Omental fat pad (tissue), 4 donors: Measurements from ENCODE around the gene CDC37L1. TPM values are rescaled to one million over a fixed set of nuclear protein-coding genes. Genes with fewer than 3 reads are reported as not detected.

Experiments
- ATAC-seq: fragments of 150-250 bp; one replicate; pipeline ENCODE4 v1.9.1; 2016; ENCODE audit warnings: mild to moderate bottlenecking, moderate library complexity; ENCODE audit not compliant: low FRiP score
- DNase-seq: peaks from one replicate; pipeline ENCODE4 v3.0.0-alpha.2; 2019; ENCODE audit warnings: low spot score
- CTCF ChIP-seq, 3 donors: fragments of 450-650 bp; IDR thresholded peaks; one replicate each; pipeline ENCODE4 v1.5.1; 2016 to 2017; ENCODE audit warnings: antibody characterized with exemption in 3 of 3, mild to moderate bottlenecking in 3 of 3, moderate library complexity in 2 of 3
- total RNA-seq, 4 donors: library from RNA; depleted of rRNA; stranded (reverse); fragments of >200 nt; gene quantifications; one replicate each; pipeline ENCODE4 v1.1.0, GENCODE V29; 2016

The CDC37L1 gene
- total RNA-seq, 4 donors from 2014 or later = 26.3 to 46.1 (median 31.2) TPM

GRCh38 chr9:4662108-4662988 lies 17.0 kb upstream of the CDC37L1 start, which contains the start of gene PLPP6:
PLPP6 (plus strand) TSS chr9:4662294; CDS start chr9:4662376, 82 bp downstream.
- TF ChIP-seq CTCF (IDR thresholded peaks at IDR 0.05) = no peak
- ATAC-seq = peak; percentile 93
- peak; percentile 61 for DNase-seq

- ATAC-seq (no peak), DNase-seq (no peak)
- TF ChIP-seq CTCF (IDR thresholded peaks at IDR 0.05) = no peak
These were observed 16.2 kb upstream of the CDC37L1 start for GRCh38 chr9:4662989-4663792.

- TF ChIP-seq CTCF (IDR thresholded peaks at IDR 0.05) = no peak
- DNase-seq (no peak), ATAC-seq (no peak)
These were observed 15.4 kb upstream of the CDC37L1 start for GRCh38 chr9:4663956-4664355.

- no peak for DNase-seq
These were observed 14.0 kb upstream of the CDC37L1 start for GRCh38 chr9:4665357-4665756.

GRCh38 chr9:4666042-4666699 lies 13.2 kb upstream of the CDC37L1 start, which contains the start of gene SPATA6L:
SPATA6L (minus strand) TSS chr9:4666480; CDS start chr9:4666250, 230 bp downstream.
- TF ChIP-seq CTCF (IDR thresholded peaks at IDR 0.05) = no peak
- peak; percentile 55 for ATAC-seq
- peak; percentile 39 for DNase-seq

More at GRCh38 chr9:4665357-4665756, 14.0 kb upstream of the CDC37L1 start:
- TF ChIP-seq CTCF (IDR thresholded peaks at IDR 0.05) = no peak
- peak; percentile 55 for ATAC-seq

GRCh38 chr9:4667681-4668080 lies 11.7 kb upstream of the CDC37L1 start:
- ATAC-seq (no peak), DNase-seq (no peak)
- TF ChIP-seq CTCF (IDR thresholded peaks at IDR 0.05) = no peak
